Transverse colon (tissue), 4 donors: Measurements from ENCODE around the gene OR5AC2. TPM values are rescaled to one million over a fixed set of nuclear protein-coding genes. Genes with fewer than 3 reads are reported as not detected.

Experiments
- DNase-seq: peaks from one replicate; pipeline ENCODE4 v3.0.0-alpha.2; 2019
- H3K27ac ChIP-seq, 4 donors: fragments of 200-600 bp; sonication (generic); 2 replicates each; pipeline ENCODE4 v1.5.1; 2016 to 2018; ENCODE audit warnings: inconsistent platforms in 4 of 4
- H3K27me3 ChIP-seq: fragments of 200-600 bp; sonication (generic); 2 replicates; pipeline ENCODE4 v1.5.1; 2017; ENCODE audit warnings: inconsistent platforms
- H3K36me3 ChIP-seq, 4 donors: fragments of 200-600 bp; sonication (generic); 2 replicates each; pipeline ENCODE4 v1.5.1; 2017 to 2019; ENCODE audit warnings: inconsistent platforms in 4 of 4
- H3K4me1 ChIP-seq, 4 donors: fragments of 200-600 bp; sonication (generic); 2 replicates each; pipeline ENCODE4 v1.5.1; 2017 to 2020; ENCODE audit warnings: inconsistent platforms in 4 of 4
- H3K4me3 ChIP-seq, 4 donors: fragments of 200-600 bp; sonication (generic); 1 replicate in 1 of 4; 2 replicates in 3 of 4; pipeline versions ENCODE4 v1.5.1 to v1.6.1; 2017 to 2019; ENCODE audit warnings: inconsistent platforms in 4 of 4
- H3K9me3 ChIP-seq, 2 donors: fragments of 200-600 bp; sonication (generic); 2 replicates each; pipeline ENCODE4 v1.5.1; 2017 to 2019; ENCODE audit warnings: inconsistent platforms in 2 of 2
- CTCF ChIP-seq, 5 experiments: fragments of 200-600 bp in 3 of 5; fragments of 450-650 bp in 2 of 5; sonication (generic) in 3 of 5; IDR thresholded peaks; 1 replicate in 2 of 5; 2 replicates in 3 of 5; pipeline ENCODE4 v1.5.1; 2016 to 2017; ENCODE audit warnings: antibody characterized with exemption in 5 of 5, inconsistent platforms in 3 of 5, mild to moderate bottlenecking in 2 of 5, moderate library complexity in 1 of 5
- EP300 ChIP-seq: sonication (generic); formaldehyde crosslinking; IDR thresholded peaks from one replicate; pipeline ENCODE4 v1.6.1; 2017; ENCODE audit warnings: antibody characterized with exemption, low read depth
- POLR2A ChIP-seq: fragments of 450-650 bp; IDR thresholded peaks from one replicate; pipeline ENCODE4 v1.6.1; 2016; ENCODE audit warnings: antibody characterized with exemption, mild to moderate bottlenecking, moderate library complexity
- POLR2AphosphoS5 ChIP-seq, 3 donors: sonication (generic); formaldehyde crosslinking; IDR thresholded peaks; one replicate each; pipeline ENCODE4 v1.6.1; 2016; ENCODE audit warnings: antibody characterized with exemption in 3 of 3
- WGBS, 2 donors: methylation state at CpG; one replicate each; pipeline ENCODE4 v1.1.5; 2018; ENCODE audit warnings: low coverage in 1 of 2; 5-methylcytosine and 5-hydroxymethylcytosine counted together
- in situ Hi-C, 4 donors: fragments of 200-750 bp; cut with MboI; loops; one replicate each; pipeline versions ENCODE4 v1.15.0 to v1.15.1; 2017; ENCODE audit warnings: low sequenced_read_pairs in 3 of 4, low pct_ligation_motif_present in 1 of 4, low pct_unique_long_range_greater_than_20kb in 1 of 4
- intact Hi-C: fragments of 100-400 bp; cut with DNase I; formaldehyde crosslinking; loops from one replicate; pipeline ENCODE4 v1.15.1; 2023; ENCODE audit warnings: low total_unique reads
- total RNA-seq, 4 donors: library from RNA; depleted of rRNA; stranded (reverse); fragments of >200 nt; gene quantifications; one replicate each; pipeline ENCODE4 v1.1.0, GENCODE V29; 2016

Gene OR5AC2
- total RNA-seq, 4 donors from 2014 or later, result not detected

- no peak overlapping the region for H3K27ac ChIP-seq
- no peak for TF ChIP-seq CTCF (IDR thresholded peaks at IDR 0.05)
- no peak for TF ChIP-seq POLR2A
- TF ChIP-seq EP300, result no peak
- TF ChIP-seq POLR2AphosphoS5 (IDR thresholded peaks at IDR 0.05), result no peak
- H3K36me3 ChIP-seq, result no peaks in the 10 kb centered on the region
- H3K4me1 ChIP-seq, result no peaks in the 10 kb centered on the region
- H3K4me3 ChIP-seq, result no peak overlapping the region
- H3K27me3 ChIP-seq, result no peaks in the 10 kb centered on the region
- DNase-seq, result no peak
- intact Hi-C loops, result no loop called here
- no peaks in the 10 kb centered on the region for H3K9me3 ChIP-seq
- in situ Hi-C loops, result no loop called here
- 59 to 76% methylated on average over 3 to 4 of the region's 4 CpGs for WGBS, 2 donors
Measured at GRCh38 chr3:98109807-98110549, 23.0 kb downstream of the OR5AC2 start.

GRCh38 chr3:98110550-98110908 lies 23.6 kb downstream of the OR5AC2 start:
- intact Hi-C loops (no loop called here), in situ Hi-C loops (no loop called here)
- no peak for DNase-seq
- Histone ChIP-seq H3K9me3 (no peaks in the 10 kb centered on the region), H3K4me1 (no peaks in the 10 kb centered on the region), H3K36me3 (no peaks in the 10 kb centered on the region), H3K27me3 (no peaks in the 10 kb centered on the region), H3K27ac (no peak overlapping the region), H3K4me3 (no peak overlapping the region)
- TF ChIP-seq POLR2AphosphoS5 (IDR thresholded peaks at IDR 0.05), result no peak
- TF ChIP-seq EP300, result no peak
- TF ChIP-seq POLR2A, result no peak
- no peak for TF ChIP-seq CTCF (IDR thresholded peaks at IDR 0.05)

DNA sequence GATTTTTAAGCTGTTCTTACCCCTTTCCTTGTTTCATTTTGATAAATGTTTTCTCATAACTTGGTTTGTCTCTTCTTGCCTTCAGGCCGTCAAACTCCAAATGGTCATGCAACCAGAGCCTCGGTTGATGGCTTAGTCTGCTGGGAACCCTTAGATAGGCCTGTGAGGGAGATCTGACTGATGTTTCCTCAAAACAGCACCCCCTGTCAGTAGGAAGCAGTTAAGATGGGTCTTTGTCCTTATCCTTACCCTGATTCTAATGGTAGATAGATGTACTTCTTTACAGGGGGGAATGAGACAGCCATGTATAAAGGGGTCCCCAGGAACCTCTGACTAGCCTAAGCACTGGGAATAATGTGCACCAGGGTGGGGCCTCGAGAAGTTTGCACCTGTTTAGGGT lies 27.3 kb downstream of the OR5AC2 start:
- Histone ChIP-seq H3K4me3 (no peak overlapping the region), H3K27me3 (no peaks in the 10 kb centered on the region), H3K9me3 (no peaks in the 10 kb centered on the region), H3K27ac (no peak overlapping the region), H3K36me3 (no peaks in the 10 kb centered on the region), H3K4me1 (no peaks in the 10 kb centered on the region)
- no peak for DNase-seq
- intact Hi-C loops (no loop called here), in situ Hi-C loops (no loop called here)
- 51 to 53% methylated on average over 2 to 3 of the region's 3 CpGs for WGBS, 2 donors
- TF ChIP-seq CTCF (IDR thresholded peaks at IDR 0.05) (no peak), EP300 (no peak)

DNA sequence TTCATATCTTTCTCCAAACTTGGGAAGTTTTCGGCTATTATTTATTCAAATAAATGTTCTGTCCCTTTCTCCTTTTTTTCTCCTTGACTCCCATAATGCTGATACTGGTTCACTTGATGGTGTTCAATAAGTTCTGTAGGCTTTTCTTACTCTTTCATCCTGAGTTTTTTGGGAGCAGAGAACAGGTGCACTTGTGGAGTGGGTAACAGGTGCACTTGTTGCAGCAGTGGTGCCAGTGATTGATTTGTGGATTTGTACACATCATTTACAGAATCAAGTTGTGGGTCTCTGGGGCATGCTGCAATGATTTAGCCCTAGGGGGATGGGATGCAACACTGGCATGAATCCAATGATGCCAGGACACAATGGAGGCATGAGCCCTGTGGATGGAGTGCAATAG lies 28.7 kb downstream of the OR5AC2 start:
- WGBS, 2 donors, result 88 to 98% methylated on average over 1 of the region's 1 CpG

More for the DNA sequence above, 28.7 kb downstream of the OR5AC2 start:
- TF ChIP-seq CTCF (IDR thresholded peaks at IDR 0.05) (no peak), POLR2AphosphoS5 (IDR thresholded peaks at IDR 0.05) (no peak), POLR2A (no peak)
- H3K9me3 ChIP-seq, result no peaks in the 10 kb centered on the region
- DNase-seq, result no peak
- no peak overlapping the region for H3K4me3 ChIP-seq
- H3K27ac ChIP-seq, result no peak overlapping the region
- H3K36me3 ChIP-seq, result no peaks in the 10 kb centered on the region
- in situ Hi-C loops (no loop called here), intact Hi-C loops (no loop called here)
- H3K4me1 ChIP-seq, result no peaks in the 10 kb centered on the region
- no peaks in the 10 kb centered on the region for H3K27me3 ChIP-seq
